SK-N-SH treated with all-trans-retinoic acid at 6 μM for 48 hours (cell line): ENCODE measurements around the gene AGTRAP.
A peak's percentile ranks its signal among the peaks of the same experiment; 100 is the strongest.

Experiments used
- ATAC-seq: fragments of 200-7000 bp; cut with Tn5 transposase; 3 replicates; pipeline ENCODE4 v1.9.1; 2020; ENCODE audit warnings: mild to moderate bottlenecking, moderate library complexity
- ARNTL ChIP-seq: fragments of 450-650 bp; formaldehyde crosslinking; IDR thresholded peaks from 2 replicates; pipeline ENCODE4 v1.5.0; 2020; ENCODE audit warnings: low read depth, mild to moderate bottlenecking, moderate library complexity, borderline replicate concordance
- BACH2 ChIP-seq: fragments of 250-450 bp; sonication (Bioruptor Pico); IDR thresholded peaks from 2 replicates; pipeline ENCODE4 v1.9.0; 2021; ENCODE audit warnings: mild to moderate bottlenecking, borderline replicate concordance
- CSDC2 ChIP-seq: fragments of 250-450 bp; sonication (Bioruptor Pico); IDR thresholded peaks from 2 replicates; pipeline ENCODE4 v1.5.0; 2020; ENCODE audit warnings: mild to moderate bottlenecking, moderate library complexity
- ESRRG ChIP-seq: fragments of 250-450 bp; sonication (Bioruptor Pico); IDR thresholded peaks from 2 replicates; pipeline ENCODE4 v1.6.1; 2021; ENCODE audit warnings: mild to moderate bottlenecking
- GLIS3 ChIP-seq: fragments of 250-450 bp; sonication (Bioruptor Pico); IDR thresholded peaks from 2 replicates; pipeline ENCODE4 v1.5.0; 2020; ENCODE audit warnings: mild to moderate bottlenecking, moderate library complexity
- ISL1 ChIP-seq: fragments of 250-450 bp; sonication (Bioruptor Pico); IDR thresholded peaks from 2 replicates; pipeline ENCODE4 v2.1.2; 2022; ENCODE audit warnings: mild to moderate bottlenecking, moderate library complexity
- PPARA ChIP-seq: fragments of 250-450 bp; sonication (Bioruptor Pico); IDR thresholded peaks from 2 replicates; pipeline ENCODE4 v1.5.0; 2020; ENCODE audit warnings: mild to moderate bottlenecking, borderline replicate concordance
- SNAI2 ChIP-seq: fragments of 250-450 bp; sonication (Bioruptor Pico); IDR thresholded peaks from 2 replicates; pipeline ENCODE4 v1.5.0; 2020; ENCODE audit warnings: mild to moderate bottlenecking, moderate library complexity
- TCF4 ChIP-seq: fragments of 250-450 bp; sonication (Bioruptor Pico); IDR thresholded peaks from 2 replicates; pipeline ENCODE4 v1.8.0; 2021; ENCODE audit warnings: mild to moderate bottlenecking, moderate library complexity, borderline replicate concordance
- TOX ChIP-seq: fragments of 250-450 bp; sonication (Bioruptor Pico); IDR thresholded peaks from 2 replicates; pipeline ENCODE4 v1.8.0; 2021; ENCODE audit warnings: mild to moderate bottlenecking, moderate library complexity, borderline replicate concordance
- ZC3H10 ChIP-seq: fragments of 250-450 bp; sonication (Bioruptor Pico); IDR thresholded peaks from 2 replicates; pipeline ENCODE4 v1.5.1; 2021; ENCODE audit warnings: mild to moderate bottlenecking, moderate library complexity
- ZFP3 ChIP-seq: fragments of 250-450 bp; sonication (Bioruptor Pico); IDR thresholded peaks from 2 replicates; pipeline ENCODE4 v1.5.0; 2020; ENCODE audit warnings: mild to moderate bottlenecking, moderate library complexity
- ZFP30 ChIP-seq: fragments of 450-650 bp; formaldehyde crosslinking; IDR thresholded peaks from 2 replicates; pipeline ENCODE4 v1.5.0; 2022; ENCODE audit warnings: mild to moderate bottlenecking, moderate library complexity
- ZNF565 ChIP-seq: fragments of 450-650 bp; formaldehyde crosslinking; conservative IDR thresholded peaks from 2 replicates; pipeline ENCODE4 v1.5.0; 2020; ENCODE audit warnings: low read depth, mild to moderate bottlenecking, moderate library complexity
- ZNF70 ChIP-seq: fragments of 450-650 bp; formaldehyde crosslinking; IDR thresholded peaks from 2 replicates; pipeline ENCODE4 v1.5.0; 2020; ENCODE audit warnings: mild to moderate bottlenecking, moderate library complexity
- ZNF8 ChIP-seq: fragments of 450-650 bp; formaldehyde crosslinking; IDR thresholded peaks from 2 replicates; pipeline ENCODE4 v1.5.0; 2020; ENCODE audit warnings: mild to moderate bottlenecking, moderate library complexity
- TF ChIP-seq, protein P1 (sequence below): fragments of 250-450 bp; sonication (Bioruptor Pico); IDR thresholded peaks from 2 replicates; pipeline ENCODE4 v1.5.1; 2021; ENCODE audit warnings: mild to moderate bottlenecking, moderate library complexity
- TF ChIP-seq, protein P2 (sequence below): fragments of 250-450 bp; sonication (Bioruptor Pico); IDR thresholded peaks from 2 replicates; pipeline ENCODE4 v1.5.1; 2020; ENCODE audit warnings: low read depth, mild to moderate bottlenecking, moderate library complexity
- TF ChIP-seq, protein P3 (sequence below): fragments of 250-450 bp; sonication (Bioruptor Pico); IDR thresholded peaks from 2 replicates; pipeline ENCODE4 v1.8.0; 2020; ENCODE audit warnings: mild to moderate bottlenecking, moderate library complexity, borderline replicate concordance
- TF ChIP-seq, protein P4 (sequence below): fragments of 250-450 bp; sonication (Bioruptor Pico); IDR thresholded peaks from 2 replicates; pipeline ENCODE4 v1.8.0; 2021; ENCODE audit warnings: low read depth, mild to moderate bottlenecking, moderate library complexity, borderline replicate concordance

AGTRAP gene

DNA sequence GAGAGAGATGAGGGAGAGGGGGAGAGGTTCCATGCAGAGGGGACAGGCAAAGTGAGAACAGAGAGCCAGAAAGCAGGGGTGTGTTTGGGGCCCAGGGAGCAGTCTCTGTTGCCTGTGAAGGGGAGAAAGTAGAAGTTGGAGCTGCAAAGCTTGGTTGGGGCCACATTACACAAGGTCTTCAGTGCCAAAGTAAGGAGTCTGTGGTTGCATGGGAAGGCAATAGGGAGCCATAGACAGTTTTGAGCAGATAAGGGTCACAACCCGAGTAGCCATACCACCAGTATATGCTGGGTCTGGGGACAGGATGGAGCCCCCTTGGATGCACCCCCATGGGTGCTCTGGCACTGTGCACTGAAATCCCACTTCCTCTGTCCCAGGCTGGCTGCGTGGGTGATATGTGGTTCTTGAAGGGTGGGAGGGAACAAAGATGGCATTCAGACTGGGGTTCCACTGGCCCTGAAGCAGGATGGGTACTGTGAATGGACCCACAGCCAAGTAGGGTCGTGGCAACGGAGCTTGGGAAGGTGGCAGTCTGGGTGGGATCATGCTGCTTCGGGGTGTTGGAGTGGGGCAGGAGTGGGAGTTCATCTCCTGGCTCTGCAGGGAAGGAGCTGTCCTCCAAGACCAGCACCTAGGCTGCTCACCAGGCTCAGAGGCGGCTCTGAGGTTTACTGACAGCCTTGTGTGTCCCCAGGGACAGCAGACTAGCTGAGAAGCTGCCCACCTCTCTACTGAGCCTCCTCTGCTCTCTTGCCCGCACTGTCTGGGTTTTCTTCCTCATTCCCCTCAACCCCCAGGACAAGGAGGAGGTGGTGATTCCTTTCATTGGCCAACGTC, 32.4 kb upstream of the AGTRAP start:
- TF ChIP-seq ARNTL (CRISPR knock-in tag) (no peak), ZNF70 (CRISPR knock-in tag) (peak; percentile 91)

DNA sequence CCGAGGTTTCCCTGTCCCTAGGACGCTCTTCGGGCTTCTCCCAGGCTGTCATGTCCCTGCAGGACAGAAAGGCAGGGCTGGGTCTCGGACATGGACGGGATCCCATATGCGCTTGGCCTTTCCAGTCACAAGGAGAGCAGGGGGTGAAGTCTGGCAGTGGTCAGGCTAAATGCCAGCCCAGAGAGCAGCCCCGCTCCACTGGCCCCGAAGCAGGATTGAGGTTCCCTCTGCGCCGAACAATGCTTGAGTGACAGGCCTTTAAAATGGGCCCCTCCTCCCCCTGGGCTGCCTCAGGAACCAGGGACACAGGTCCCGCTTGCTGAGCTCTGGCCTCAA, 31.8 kb upstream of the AGTRAP start:
- TF ChIP-seq ZFP30 (CRISPR knock-in tag) (no peak), ARNTL (CRISPR knock-in tag) (no peak), GLIS3 (CRISPR knock-in tag) (no peak), ZFP3 (CRISPR knock-in tag) (no peak), TCF4 (CRISPR knock-in tag) (no peak), ESRRG (CRISPR knock-in tag) (no peak), ZNF70 (CRISPR knock-in tag) (no peak), ZC3H10 (no peak), ZNF565 (CRISPR knock-in tag) (no peak), ISL1 (CRISPR knock-in tag) (no peak), BACH2 (no peak), ZNF8 (no peak)
- TF ChIP-seq, protein P1, sequence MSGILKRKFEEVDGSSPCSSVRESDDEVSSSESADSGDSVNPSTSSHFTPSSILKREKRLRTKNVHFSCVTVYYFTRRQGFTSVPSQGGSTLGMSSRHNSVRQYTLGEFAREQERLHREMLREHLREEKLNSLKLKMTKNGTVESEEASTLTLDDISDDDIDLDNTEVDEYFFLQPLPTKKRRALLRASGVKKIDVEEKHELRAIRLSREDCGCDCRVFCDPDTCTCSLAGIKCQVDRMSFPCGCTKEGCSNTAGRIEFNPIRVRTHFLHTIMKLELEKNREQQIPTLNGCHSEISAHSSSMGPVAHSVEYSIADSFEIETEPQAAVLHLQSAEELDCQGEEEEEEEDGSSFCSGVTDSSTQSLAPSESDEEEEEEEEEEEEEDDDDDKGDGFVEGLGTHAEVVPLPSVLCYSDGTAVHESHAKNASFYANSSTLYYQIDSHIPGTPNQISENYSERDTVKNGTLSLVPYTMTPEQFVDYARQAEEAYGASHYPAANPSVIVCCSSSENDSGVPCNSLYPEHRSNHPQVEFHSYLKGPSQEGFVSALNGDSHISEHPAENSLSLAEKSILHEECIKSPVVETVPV (CRISPR knock-in tag) = no peak
- no peak for ATAC-seq

More for the DNA sequence above, 32.4 kb upstream of the AGTRAP start:
- ATAC-seq = no peak

DNA sequence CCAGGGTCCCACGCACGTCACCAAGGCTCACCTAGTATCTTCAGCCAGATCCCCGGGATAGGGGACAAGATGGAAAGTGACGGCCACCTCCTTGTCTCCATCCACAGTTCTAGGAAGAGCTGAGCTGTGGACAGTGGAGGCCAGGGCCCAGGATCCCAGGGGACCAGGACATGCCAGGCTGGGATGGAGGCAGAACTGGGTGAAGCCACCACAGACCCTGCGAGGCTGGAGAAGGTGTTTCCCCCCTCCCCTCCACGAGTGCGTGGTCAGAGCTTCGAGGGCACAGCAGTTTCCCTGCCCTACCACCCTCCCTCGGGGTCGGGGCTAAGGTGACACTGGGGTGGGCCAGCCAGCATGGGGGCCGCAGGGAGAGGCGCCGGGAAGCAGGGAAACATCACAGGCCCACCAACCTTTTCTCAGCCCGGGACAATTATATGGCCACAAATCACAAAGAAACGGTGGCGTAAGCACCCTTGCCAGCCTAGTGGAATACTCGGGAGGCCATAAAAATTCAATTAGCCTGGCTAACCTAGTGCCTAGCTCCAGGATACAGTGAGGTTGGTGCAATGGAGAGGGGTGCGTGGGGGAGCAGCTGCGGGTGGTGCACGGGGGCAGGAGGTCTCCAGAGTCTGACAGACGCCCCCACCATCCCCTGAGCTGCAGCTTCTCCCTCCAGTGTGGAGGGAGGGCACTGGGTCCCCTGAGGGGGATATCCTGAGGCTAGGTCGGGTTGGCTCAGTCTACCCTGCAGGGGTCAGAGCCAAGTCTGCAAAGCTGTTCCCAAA, 31.1 kb upstream of the AGTRAP start:
- no peak for ATAC-seq
- TF ChIP-seq TCF4 (CRISPR knock-in tag) = no peak
- TF ChIP-seq BACH2 = no peak
- no peak for TF ChIP-seq CSDC2
- TF ChIP-seq PPARA = no peak
- TF ChIP-seq, protein P2, sequence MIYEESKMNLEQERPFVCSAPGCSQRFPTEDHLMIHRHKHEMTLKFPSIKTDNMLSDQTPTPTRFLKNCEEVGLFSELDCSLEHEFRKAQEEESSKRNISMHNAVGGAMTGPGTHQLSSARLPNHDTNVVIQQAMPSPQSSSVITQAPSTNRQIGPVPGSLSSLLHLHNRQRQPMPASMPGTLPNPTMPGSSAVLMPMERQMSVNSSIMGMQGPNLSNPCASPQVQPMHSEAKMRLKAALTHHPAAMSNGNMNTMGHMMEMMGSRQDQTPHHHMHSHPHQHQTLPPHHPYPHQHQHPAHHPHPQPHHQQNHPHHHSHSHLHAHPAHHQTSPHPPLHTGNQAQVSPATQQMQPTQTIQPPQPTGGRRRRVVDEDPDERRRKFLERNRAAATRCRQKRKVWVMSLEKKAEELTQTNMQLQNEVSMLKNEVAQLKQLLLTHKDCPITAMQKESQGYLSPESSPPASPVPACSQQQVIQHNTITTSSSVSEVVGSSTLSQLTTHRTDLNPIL (CRISPR knock-in tag) = no peak
- TF ChIP-seq, protein P3, sequence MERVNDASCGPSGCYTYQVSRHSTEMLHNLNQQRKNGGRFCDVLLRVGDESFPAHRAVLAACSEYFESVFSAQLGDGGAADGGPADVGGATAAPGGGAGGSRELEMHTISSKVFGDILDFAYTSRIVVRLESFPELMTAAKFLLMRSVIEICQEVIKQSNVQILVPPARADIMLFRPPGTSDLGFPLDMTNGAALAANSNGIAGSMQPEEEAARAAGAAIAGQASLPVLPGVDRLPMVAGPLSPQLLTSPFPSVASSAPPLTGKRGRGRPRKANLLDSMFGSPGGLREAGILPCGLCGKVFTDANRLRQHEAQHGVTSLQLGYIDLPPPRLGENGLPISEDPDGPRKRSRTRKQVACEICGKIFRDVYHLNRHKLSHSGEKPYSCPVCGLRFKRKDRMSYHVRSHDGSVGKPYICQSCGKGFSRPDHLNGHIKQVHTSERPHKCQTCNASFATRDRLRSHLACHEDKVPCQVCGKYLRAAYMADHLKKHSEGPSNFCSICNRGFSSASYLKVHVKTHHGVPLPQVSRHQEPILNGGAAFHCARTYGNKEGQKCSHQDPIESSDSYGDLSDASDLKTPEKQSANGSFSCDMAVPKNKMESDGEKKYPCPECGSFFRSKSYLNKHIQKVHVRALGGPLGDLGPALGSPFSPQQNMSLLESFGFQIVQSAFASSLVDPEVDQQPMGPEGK = no peak
- TF ChIP-seq, protein P1 (CRISPR knock-in tag) = no peak
- no peak for TF ChIP-seq ZC3H10
- TF ChIP-seq, protein P4, sequence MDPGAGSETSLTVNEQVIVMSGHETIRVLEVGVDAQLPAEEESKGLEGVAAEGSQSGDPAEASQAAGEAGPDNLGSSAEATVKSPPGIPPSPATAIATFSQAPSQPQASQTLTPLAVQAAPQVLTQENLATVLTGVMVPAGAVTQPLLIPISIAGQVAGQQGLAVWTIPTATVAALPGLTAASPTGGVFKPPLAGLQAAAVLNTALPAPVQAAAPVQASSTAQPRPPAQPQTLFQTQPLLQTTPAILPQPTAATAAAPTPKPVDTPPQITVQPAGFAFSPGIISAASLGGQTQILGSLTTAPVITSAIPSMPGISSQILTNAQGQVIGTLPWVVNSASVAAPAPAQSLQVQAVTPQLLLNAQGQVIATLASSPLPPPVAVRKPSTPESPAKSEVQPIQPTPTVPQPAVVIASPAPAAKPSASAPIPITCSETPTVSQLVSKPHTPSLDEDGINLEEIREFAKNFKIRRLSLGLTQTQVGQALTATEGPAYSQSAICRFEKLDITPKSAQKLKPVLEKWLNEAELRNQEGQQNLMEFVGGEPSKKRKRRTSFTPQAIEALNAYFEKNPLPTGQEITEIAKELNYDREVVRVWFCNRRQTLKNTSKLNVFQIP (CRISPR knock-in tag) = no peak
- TF ChIP-seq ZNF8 = no peak
- no peak for TF ChIP-seq ARNTL (CRISPR knock-in tag)
- no peak for TF ChIP-seq GLIS3 (CRISPR knock-in tag)
- TF ChIP-seq ZNF565 (CRISPR knock-in tag) = no peak
- no peak for TF ChIP-seq ZNF70 (CRISPR knock-in tag)
- TF ChIP-seq SNAI2 (CRISPR knock-in tag) = no peak
- TF ChIP-seq ISL1 (CRISPR knock-in tag) = no peak
- no peak for TF ChIP-seq TOX (CRISPR knock-in tag)
- TF ChIP-seq ESRRG (CRISPR knock-in tag) = no peak
